GM18858 (cell line): ENCODE measurements around the gene NME7.
"Not testable (repeated sequence)": the region's sequence is repeated elsewhere in the genome, so short reads cannot be mapped to it uniquely, and the experiment has no call there.

ENCODE experiments used
- ATAC-seq: cut with Tn5 transposase; IDR thresholded peaks from one replicate; pipeline ENCODE4 v1.9.1; 2021; ENCODE audit not compliant: unreplicated experiment

NME7 gene

GRCh38 chr1:169345511-169345910 lies 22.1 kb downstream of the NME7 start:
- ATAC-seq, result no peak

GRCh38 chr1:169342096-169342495 lies 25.5 kb downstream of the NME7 start:
- ATAC-seq, result not testable (repeated sequence)

- no peak for ATAC-seq
Measured at GRCh38 chr1:169340882-169341281, 26.7 kb downstream of the NME7 start.

GRCh38 chr1:169339773-169340172 lies 27.8 kb downstream of the NME7 start:
- no peak for ATAC-seq

GRCh38 chr1:169338617-169339016 lies 29.0 kb downstream of the NME7 start:
- ATAC-seq, result no peak

- ATAC-seq, result not testable (repeated sequence)
Measured at GRCh38 chr1:169336947-169337715, 30.5 kb downstream of the NME7 start.

GRCh38 chr1:169334727-169335126 lies 32.9 kb downstream of the NME7 start:
- ATAC-seq, result not testable (repeated sequence)

DNA sequence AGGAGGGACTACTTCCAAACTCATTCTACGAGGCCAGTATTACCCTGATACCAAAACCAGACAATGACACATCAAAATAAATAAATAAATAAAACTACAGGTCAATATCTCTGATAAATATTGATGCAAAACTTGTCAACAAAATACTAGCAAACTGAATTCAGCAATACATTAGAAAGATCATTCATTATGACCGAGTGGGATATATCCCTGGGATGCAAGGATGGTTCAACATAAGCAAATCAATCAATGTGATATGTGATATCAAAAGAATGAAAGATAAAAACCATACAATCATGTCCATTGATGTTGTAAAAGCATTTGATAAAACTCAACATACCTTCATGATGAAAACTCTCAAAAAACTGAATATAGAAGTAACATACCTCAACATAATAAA lies 36.7 kb downstream of the NME7 start:
- ATAC-seq, result no peak

GRCh38 chr1:169329383-169329782 lies 38.2 kb downstream of the NME7 start:
- no peak for ATAC-seq

DNA sequence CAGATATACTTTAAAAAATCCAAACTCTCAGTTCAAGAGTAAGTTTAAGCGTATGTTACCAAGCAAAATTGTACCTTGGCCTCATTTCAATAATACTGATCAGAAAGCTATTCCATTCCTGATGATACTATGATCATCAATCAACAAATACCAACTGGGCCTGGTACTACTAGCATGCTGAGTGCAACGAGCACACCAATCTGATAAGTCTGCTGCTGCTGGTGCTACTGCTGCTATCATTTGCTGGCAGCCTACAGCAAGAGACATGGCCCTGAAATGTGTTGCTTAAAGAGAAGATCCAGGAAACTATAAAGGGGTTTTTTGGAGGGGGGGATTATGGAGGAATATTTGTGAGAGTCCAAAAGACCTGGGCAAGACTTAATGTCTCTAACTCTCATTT lies 39.7 kb downstream of the NME7 start:
- ATAC-seq, result no peak

DNA sequence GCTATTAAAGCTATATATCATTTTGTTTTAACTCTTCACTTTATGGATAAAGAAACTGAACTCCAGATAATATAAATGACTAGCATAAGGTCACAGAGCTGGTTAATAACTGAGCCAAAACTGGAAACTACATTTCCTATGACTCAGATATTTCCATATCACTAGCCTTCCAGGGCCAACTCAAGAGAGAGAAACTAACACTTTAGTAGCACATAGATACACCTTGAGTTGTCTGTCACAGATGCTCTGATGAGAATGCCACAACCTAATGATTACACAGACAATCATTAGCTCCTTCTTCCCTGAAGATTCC lies 40.7 kb downstream of the NME7 start:
- ATAC-seq, result peak; percentile 98

DNA sequence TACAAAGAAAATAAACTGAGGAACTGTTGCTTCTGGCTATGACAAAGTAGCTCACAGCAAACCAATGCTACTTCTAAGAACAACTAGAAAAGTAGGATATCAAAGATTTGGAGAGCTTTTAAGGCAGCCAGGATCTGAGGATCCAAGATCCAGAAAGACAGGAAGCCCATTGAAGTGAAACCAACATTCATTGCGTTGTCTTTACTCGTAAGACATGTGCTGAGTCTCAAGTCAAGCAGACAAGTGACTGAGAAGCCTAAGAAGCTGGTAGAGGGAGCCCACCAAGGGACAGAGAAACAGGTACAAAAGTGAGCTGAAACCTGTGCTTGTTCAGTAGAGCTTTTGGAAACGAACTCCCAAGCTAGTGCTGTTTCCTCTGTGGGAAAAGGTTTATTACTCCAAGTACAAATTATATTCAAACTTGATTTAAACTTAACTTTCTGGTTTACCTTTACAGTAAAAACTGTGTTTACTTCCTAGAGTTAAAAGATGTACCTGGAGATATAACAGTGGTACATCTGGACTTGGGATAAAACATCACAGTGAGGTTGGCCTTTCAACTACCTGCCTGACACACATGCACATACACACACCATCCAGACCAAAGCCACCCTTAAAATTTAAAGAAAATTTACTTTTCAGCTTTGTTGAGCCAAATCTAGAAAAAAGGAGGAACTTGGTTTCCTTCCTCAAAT lies 41.2 kb downstream of the NME7 start:
- no peak for ATAC-seq

- no peak for ATAC-seq
Measured at GRCh38 chr1:169325117-169325516, 42.5 kb downstream of the NME7 start.

DNA sequence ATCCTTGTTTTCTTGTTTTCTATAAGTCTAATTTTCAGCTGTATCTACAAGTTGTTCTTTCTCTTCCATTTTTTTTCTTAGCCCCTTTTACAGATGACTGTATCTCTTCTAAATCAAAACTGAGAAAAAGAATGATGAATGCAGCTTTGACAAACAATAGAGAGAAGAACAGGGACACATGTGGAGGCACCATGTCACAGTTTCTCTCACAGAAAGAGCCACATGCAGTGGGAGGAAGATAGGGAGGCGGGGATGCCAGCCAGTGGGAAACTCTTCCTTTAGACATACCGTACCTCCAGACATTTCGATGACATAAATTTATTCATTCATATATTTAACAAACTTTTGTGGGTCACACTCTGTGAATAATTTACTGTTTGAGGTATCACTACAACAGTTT lies 45.5 kb downstream of the NME7 start:
- no peak for ATAC-seq

DNA sequence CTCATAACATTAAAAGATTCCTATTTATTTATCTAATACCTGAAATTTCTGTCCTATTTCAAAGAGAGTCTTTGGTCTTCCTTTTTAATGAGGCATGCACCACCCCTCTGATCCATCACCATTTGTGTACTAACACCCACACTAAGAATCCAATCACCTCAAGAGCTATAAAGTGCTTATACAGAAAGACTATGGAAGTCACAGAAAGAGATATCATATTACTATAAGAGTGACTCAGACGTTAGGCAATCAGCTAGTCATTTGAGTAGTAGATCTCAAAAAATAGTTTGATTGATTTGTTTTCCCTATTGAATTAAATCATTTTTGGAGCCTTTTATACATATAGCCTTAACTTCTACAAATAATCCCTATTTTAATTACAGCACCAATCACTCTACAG lies 46.1 kb downstream of the NME7 start:
- no peak for ATAC-seq

GRCh38 chr1:169318536-169319244 lies 48.9 kb downstream of the NME7 start:
- no peak for ATAC-seq

DNA sequence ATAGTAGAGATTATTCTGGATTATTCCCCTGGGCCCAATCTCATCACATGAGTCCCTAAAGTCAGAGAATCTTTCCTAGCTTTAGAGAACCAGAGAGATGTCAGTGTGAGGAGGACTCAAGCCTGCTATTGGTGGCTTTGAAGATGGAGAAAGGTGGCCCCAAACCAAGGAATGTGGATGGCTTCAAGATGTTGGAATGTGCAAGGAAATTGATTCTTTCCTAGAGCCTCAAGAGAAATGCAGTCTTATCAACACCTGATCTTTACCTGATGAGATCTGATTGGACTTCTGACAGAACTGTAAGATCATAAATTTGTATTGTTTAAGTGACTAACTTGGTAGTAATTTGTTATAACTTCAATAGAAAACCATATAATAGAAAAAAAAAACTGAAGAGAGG lies 51.0 kb downstream of the NME7 start:
- no peak for ATAC-seq

DNA sequence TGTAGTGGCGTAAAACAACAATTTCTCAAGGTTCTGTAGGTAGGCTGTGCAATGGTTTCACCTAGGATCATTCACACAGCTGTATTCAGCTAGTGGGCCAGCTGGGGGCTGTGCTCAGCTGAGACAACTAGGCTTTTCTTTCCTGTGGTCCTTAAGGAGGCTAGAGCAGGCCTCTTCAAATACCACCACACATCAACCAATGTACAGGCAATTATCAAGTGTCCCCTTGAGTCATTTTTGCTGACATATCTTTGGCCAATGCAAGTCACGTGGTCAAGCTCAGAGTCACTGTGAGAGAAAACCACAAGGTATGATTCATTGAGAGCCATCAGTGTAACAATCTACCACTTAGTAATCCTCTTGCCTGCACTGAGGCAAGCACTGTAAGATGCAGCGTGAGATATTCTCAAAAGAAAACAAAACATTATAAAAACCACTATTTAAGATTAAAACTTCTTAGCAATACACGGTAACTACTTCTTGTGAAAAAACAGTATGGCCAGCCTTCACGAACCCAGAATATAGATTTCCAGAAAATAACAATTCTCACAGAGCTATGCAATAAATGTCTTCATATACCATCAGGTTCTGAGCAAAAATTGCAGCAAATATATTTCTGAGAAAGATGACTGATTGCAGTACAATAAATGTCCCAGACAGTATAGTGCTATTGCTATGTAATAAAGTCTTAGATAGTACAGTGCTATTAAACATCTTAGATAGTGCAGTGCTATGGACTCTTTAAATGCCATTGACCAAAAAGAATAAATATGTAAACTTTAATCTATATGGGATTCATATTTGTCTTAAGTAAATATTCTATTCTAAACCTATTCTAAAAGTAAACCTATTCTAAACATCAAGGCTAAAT lies 55.3 kb downstream of the NME7 start:
- no peak for ATAC-seq

- peak; percentile 36 for ATAC-seq
Measured at GRCh38 chr1:169309178-169310166, 58.1 kb downstream of the NME7 start.
